Neural progenitor cell (in vitro differentiated cells): Measurements from ENCODE around the gene HAND2. TPM values are rescaled to one million over a fixed set of nuclear protein-coding genes. Genes with fewer than 3 reads are reported as not detected.

Experiments used
- DNase-seq: peaks from one replicate; pipeline ENCODE4 v3.0.0-alpha.2; 2016; ENCODE audit warnings: low spot score
- H2AFZ ChIP-seq: fragments of 200-600 bp; sonication (generic); replicated peaks from 2 replicates; pipeline ENCODE4 v1.6.1; 2016; ENCODE audit warnings: antibody characterized with exemption
- H3F3A ChIP-seq: fragments of 200-600 bp; sonication (generic); 2 replicates; pipeline ENCODE4 v1.6.1; 2016; ENCODE audit warnings: antibody characterized with exemption, low read depth
- H3K27ac ChIP-seq: fragments of 200-600 bp; sonication (generic); 2 replicates; pipeline ENCODE4 v1.5.1; 2016; ENCODE audit warnings: mild to moderate bottlenecking
- H3K27me3 ChIP-seq: fragments of 200-600 bp; sonication (generic); 2 replicates; pipeline ENCODE4 v1.6.1; 2016; ENCODE audit warnings: mild to moderate bottlenecking, moderate library complexity
- H3K36me3 ChIP-seq: fragments of 200-600 bp; sonication (generic); 2 replicates; pipeline ENCODE4 v1.5.1; 2016
- H3K4me1 ChIP-seq: fragments of 200-600 bp; sonication (generic); 2 replicates; pipeline ENCODE4 v1.6.1; 2016; ENCODE audit warnings: mixed run types
- H3K4me2 ChIP-seq: fragments of 200-600 bp; sonication (generic); 2 replicates; pipeline ENCODE4 v1.6.1; 2016
- H3K4me3 ChIP-seq: fragments of 200-600 bp; sonication (generic); 2 replicates; pipeline ENCODE4 v1.5.1; 2016
- H3K79me2 ChIP-seq: fragments of 200-600 bp; sonication (generic); 2 replicates; pipeline ENCODE4 v1.6.1; 2016; ENCODE audit warnings: low read depth
- H3K9ac ChIP-seq: fragments of 200-600 bp; sonication (generic); 2 replicates; pipeline ENCODE4 v1.6.1; 2016
- H3K9me3 ChIP-seq: fragments of 200-600 bp; sonication (generic); 2 replicates; pipeline ENCODE4 v1.5.1; 2016; ENCODE audit warnings: low read depth
- H4K20me1 ChIP-seq: fragments of 200-600 bp; sonication (generic); 2 replicates; pipeline ENCODE4 v1.6.1; 2016; ENCODE audit warnings: low read depth
- H3K27ac Mint-ChIP-seq: 3 replicates; pipeline ENCODE4 v1.8.0; 2021; ENCODE audit warnings: mixed read lengths
- H3K27me3 Mint-ChIP-seq: 2 replicates; pipeline ENCODE4 v1.8.0; 2022; ENCODE audit warnings: low read depth, mild to moderate bottlenecking, inconsistent platforms, moderate library complexity, mixed read lengths; ENCODE audit not compliant: insufficient read depth
- H3K36me3 Mint-ChIP-seq: 3 replicates; pipeline ENCODE4 v1.8.0; 2021; ENCODE audit warnings: mixed read lengths
- H3K4me1 Mint-ChIP-seq: 3 replicates; pipeline ENCODE4 v1.8.0; 2021; ENCODE audit warnings: mixed read lengths
- H3K4me3 Mint-ChIP-seq: 3 replicates; pipeline ENCODE4 v1.8.0; 2021; ENCODE audit warnings: mild to moderate bottlenecking, moderate library complexity, mixed read lengths
- H3K9me3 Mint-ChIP-seq: 3 replicates; pipeline ENCODE4 v1.8.0; 2020; ENCODE audit warnings: mixed read lengths
- CTCF ChIP-seq: fragments of 200-600 bp; sonication (generic); IDR thresholded peaks from 2 replicates; pipeline ENCODE4 v1.5.1; 2017; ENCODE audit warnings: antibody characterized with exemption, mild to moderate bottlenecking
- EZH2 ChIP-seq: fragments of 200-600 bp; sonication (generic); IDR thresholded peaks from 2 replicates; pipeline ENCODE4 v1.6.1; 2017; ENCODE audit warnings: antibody characterized with exemption, mild to moderate bottlenecking, moderate library complexity
- EZH2phosphoT487 ChIP-seq: fragments of 200-600 bp; sonication (generic); IDR thresholded peaks from 2 replicates; pipeline ENCODE4 v1.6.1; 2017; ENCODE audit warnings: antibody characterized with exemption
- total RNA-seq: library from RNA; depleted of rRNA; stranded (reverse); fragments of >200 nt; gene quantifications from 2 replicates; pipeline ENCODE4 v1.2.3, GENCODE V29; 2015; ENCODE audit warnings: low replicate concordance

Gene HAND2
- total RNA-seq, 1 donor from 2014 or later: not detected

- Histone ChIP-seq H3K9ac (no peak overlapping the region), H3K36me3 (no peaks in the 10 kb centered on the region), H3K4me1 (peaks cover 12% of the 10 kb centered on the region), H3K27ac (no peak overlapping the region), H2AFZ (no peak overlapping the region), H3K27me3 (peaks cover 100% of the 10 kb centered on the region), H3K4me2 (no peak overlapping the region), H3K9me3 (no peaks in the 10 kb centered on the region), H3K4me3 (no peak overlapping the region), H4K20me1 (peaks cover 90% of the 10 kb centered on the region), H3F3A (peaks cover 26% of the 10 kb centered on the region), H3K79me2 (no peaks in the 10 kb centered on the region)
- Mint-ChIP-seq H3K9me3 (peaks cover 6% of the 10 kb centered on the region), H3K27me3 (peaks cover 96% of the 10 kb centered on the region), H3K36me3 (no peaks in the 10 kb centered on the region), H3K27ac (no peak overlapping the region), H3K4me3 (no peak overlapping the region), H3K4me1 (peaks cover 13% of the 10 kb centered on the region)
- TF ChIP-seq EZH2: peak; percentile 82
- peak; percentile 73 for TF ChIP-seq EZH2phosphoT487
- TF ChIP-seq CTCF: no peak
- no peak for DNase-seq
These were observed 5.3 kb upstream of the HAND2 start for GRCh38 chr4:173535165-173535902.

- H3K4me2 ChIP-seq: no peak overlapping the region
- no peaks in the 10 kb centered on the region for H3K79me2 ChIP-seq
- H3K36me3 ChIP-seq: no peaks in the 10 kb centered on the region
- peaks cover 12% of the 10 kb centered on the region for H3K4me1 ChIP-seq
- H4K20me1 ChIP-seq: peaks cover 87% of the 10 kb centered on the region
- H2AFZ ChIP-seq: no peak overlapping the region
- no peaks in the 10 kb centered on the region for H3K9me3 ChIP-seq
- H3K9me3 Mint-ChIP-seq: peaks cover 6% of the 10 kb centered on the region
- H3K4me3 Mint-ChIP-seq: no peak overlapping the region
- H3F3A ChIP-seq: peaks cover 26% of the 10 kb centered on the region
- H3K27ac ChIP-seq: no peak overlapping the region
- no peak for DNase-seq
- peaks cover 98% of the 10 kb centered on the region for H3K27me3 Mint-ChIP-seq
- H3K9ac ChIP-seq: no peak overlapping the region
- no peaks in the 10 kb centered on the region for H3K36me3 Mint-ChIP-seq
- no peak overlapping the region for H3K27ac Mint-ChIP-seq
- H3K4me1 Mint-ChIP-seq: peaks cover 17% of the 10 kb centered on the region
- H3K27me3 ChIP-seq: peaks cover 100% of the 10 kb centered on the region
- H3K4me3 ChIP-seq: no peak overlapping the region
- TF ChIP-seq EZH2 (no peak), EZH2phosphoT487 (no peak), CTCF (no peak)
These were observed 4.4 kb upstream of the HAND2 start for GRCh38 chr4:173534434-173534833.

DNA sequence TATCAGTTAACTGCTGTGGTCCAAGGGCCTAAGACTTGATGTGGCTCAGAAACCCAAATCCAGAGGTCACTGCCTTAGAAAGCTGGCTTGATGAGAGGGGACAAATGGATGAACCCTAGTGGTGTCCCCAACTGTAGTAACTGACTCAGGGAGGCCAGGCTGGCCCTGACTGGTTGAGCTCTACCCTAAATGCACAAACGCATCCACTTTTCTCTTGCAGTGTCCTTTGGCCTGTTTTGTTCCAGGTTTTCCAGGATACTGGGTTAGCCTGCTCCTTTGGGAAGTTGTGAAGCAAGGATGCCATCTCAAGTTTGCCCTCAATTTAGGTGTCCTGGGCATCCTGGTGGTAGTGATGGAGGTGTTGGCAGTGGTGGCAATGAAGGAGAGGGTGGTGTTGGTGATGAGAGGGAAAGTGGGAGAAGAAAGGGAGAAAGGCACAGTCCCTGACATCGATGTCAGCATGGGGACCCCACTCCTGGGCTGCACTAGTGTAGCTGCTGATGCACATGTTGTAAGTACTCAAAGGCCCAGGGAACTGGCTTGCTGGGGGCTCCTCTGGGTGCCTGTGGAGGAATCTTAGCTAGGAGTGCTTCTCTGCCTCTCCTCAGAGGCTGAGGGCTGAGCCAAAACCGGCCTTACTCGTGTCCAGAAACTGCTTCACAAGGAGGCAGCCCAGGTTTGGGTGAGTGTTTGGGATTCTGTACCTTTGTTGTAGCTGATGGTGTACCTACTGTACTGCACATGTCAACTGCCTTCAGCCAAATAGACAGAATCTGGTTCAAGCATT, 2.9 kb upstream of the HAND2 start:
- H4K20me1 ChIP-seq: peaks cover 81% of the 10 kb centered on the region
- no peaks in the 10 kb centered on the region for H3K36me3 Mint-ChIP-seq
- no peak for TF ChIP-seq EZH2
- no peak for TF ChIP-seq CTCF
- no peak for TF ChIP-seq EZH2phosphoT487
- no peak overlapping the region for H3K9ac ChIP-seq
- peaks cover 100% of the 10 kb centered on the region for H3K27me3 ChIP-seq
- no peaks in the 10 kb centered on the region for H3K9me3 ChIP-seq
- H3K4me3 ChIP-seq: no peak overlapping the region
- H3K27me3 Mint-ChIP-seq: peaks cover 92% of the 10 kb centered on the region
- no peak for DNase-seq
- no peak overlapping the region for H3K4me3 Mint-ChIP-seq
- no peaks in the 10 kb centered on the region for H3K36me3 ChIP-seq
- no peak overlapping the region for H3K27ac Mint-ChIP-seq
- H3K79me2 ChIP-seq: no peaks in the 10 kb centered on the region
- H2AFZ ChIP-seq: no peak overlapping the region
- no peak overlapping the region for H3K4me2 ChIP-seq
- H3K27ac ChIP-seq: no peak overlapping the region
- H3K4me1 ChIP-seq: peaks cover 5% of the 10 kb centered on the region
- H3K4me1 Mint-ChIP-seq: peaks cover 13% of the 10 kb centered on the region
- H3F3A ChIP-seq: peaks cover 19% of the 10 kb centered on the region
- H3K9me3 Mint-ChIP-seq: peaks cover 9% of the 10 kb centered on the region
